HCT116 (cell line): ENCODE data around the gene BPIFB3. TPM values are rescaled to one million over a fixed set of nuclear protein-coding genes. Genes with fewer than 3 reads are reported as not detected.

Source experiments
- ATAC-seq: fragments of 200-7000 bp; cut with Tn5 transposase; 2 replicates; pipeline ENCODE4 v1.9.1; 2020; ENCODE audit warnings: mild to moderate bottlenecking, moderate library complexity
- BruUV-seq: library from RNA; stranded (reverse); fragments of 400-500 nt; replicated peaks from 2 replicates; lab custom pipeline; 2021; lab: Mats Ljungman, UMichigan
- CTCF ChIA-PET: fragments of 300-600 bp; sonication (Branson Sonifier 250); formaldehyde crosslinking; loops from one replicate; lab custom pipeline; 2021; ENCODE audit warnings: antibody characterized with exemption; lab: Charles Lee
- POLR2A ChIA-PET: fragments of 300-600, 350-600 bp; sonication (Branson Sonifier 250); formaldehyde crosslinking; loops from one replicate; lab custom pipeline; 2021; ENCODE audit warnings: antibody characterized with exemption; lab: Charles Lee
- RAD21 ChIA-PET, 2 experiments: fragments of 300-600 bp; sonication (Branson Sonifier 250); formaldehyde crosslinking; loops; one replicate each; lab custom pipeline; 2023; ENCODE audit warnings: low total read pairs in 2 of 2; ENCODE audit not compliant: uncharacterized antibody in 2 of 2, unreplicated experiment in 2 of 2, low non-redundant PET in 1 of 2; lab: Charles Lee
- DNase-seq: peaks from one replicate; pipeline ENCODE4 v3.0.0-alpha.2; 2010; ENCODE audit warnings: low read depth, low spot score
- H2AFZ ChIP-seq: fragments of 200-600 bp; shearing (Covaris generic), sonication (generic); 2 replicates; pipeline ENCODE4 v1.6.1; 2017; ENCODE audit warnings: low read depth, mixed run types, mixed read lengths, antibody characterized with exemption, low read length; ENCODE audit not compliant: poor library complexity, severe bottlenecking
- H3K27ac ChIP-seq: 2 replicates; pipeline ENCODE4 v1.5.1; 2012; ENCODE audit warnings: low read depth, low read length
- H3K27me3 ChIP-seq: fragments of 200-600 bp; sonication (generic); 2 replicates; pipeline ENCODE4 v1.6.1; 2016; ENCODE audit warnings: mixed run types, low read length, mixed read lengths; ENCODE audit not compliant: insufficient read depth
- H3K36me3 ChIP-seq, 2 experiments: fragments of 200-500 bp in 1 of 2; fragments of 200-600 bp in 1 of 2; sonication (Bioruptor generic) in 1 of 2; sonication (generic) in 1 of 2; 2 replicates each; pipeline versions ENCODE4 v1.5.1 to v1.6.1; 2014 to 2016; ENCODE audit warnings: low read length in 2 of 2, inconsistent platforms in 1 of 2, mixed read lengths in 1 of 2, mixed run types in 1 of 2; ENCODE audit not compliant: insufficient read depth in 2 of 2, control insufficient read depth in 1 of 2
- H3K4me1 ChIP-seq, 2 experiments: fragments of 200-600 bp in 1 of 2; sonication (generic) in 1 of 2; 2 replicates each; pipeline versions ENCODE4 v1.5.1 to v1.6.1; 2012 to 2017; ENCODE audit warnings: low read length in 2 of 2, inconsistent platforms in 1 of 2, mild to moderate bottlenecking in 1 of 2, mixed read lengths in 1 of 2, mixed run types in 1 of 2, moderate library complexity in 1 of 2; ENCODE audit not compliant: insufficient read depth in 2 of 2, control insufficient read depth in 1 of 2
- H3K4me2 ChIP-seq: fragments of 200-600 bp; sonication (generic); 2 replicates; pipeline ENCODE4 v1.6.1; 2017; ENCODE audit warnings: mixed run types, low read length, mixed read lengths
- H3K4me3 ChIP-seq, 2 experiments: fragments of 200-600 bp in 1 of 2; sonication (generic) in 1 of 2; replicated peaks in 1 of 2; 2 replicates each; pipeline ENCODE4 v1.5.1; 2011 to 2016; ENCODE audit warnings: low read length in 2 of 2, control low read depth in 1 of 2, low read depth in 1 of 2, mild to moderate bottlenecking in 1 of 2, mixed read lengths in 1 of 2, mixed run types in 1 of 2
- H3K79me2 ChIP-seq: fragments of 200-600 bp; sonication (generic); 2 replicates; pipeline ENCODE4 v1.6.1; 2017; ENCODE audit warnings: mild to moderate bottlenecking, mixed run types, low read length, moderate library complexity, mixed read lengths; ENCODE audit not compliant: insufficient read depth
- H3K9ac ChIP-seq: fragments of 200-600 bp; sonication (generic); 2 replicates; pipeline ENCODE4 v1.6.1; 2016; ENCODE audit warnings: low read length, mixed read lengths
- H3K9me2 ChIP-seq: fragments of 200-600 bp; sonication (generic), shearing (Covaris generic); 2 replicates; pipeline ENCODE4 v1.6.1; 2017; ENCODE audit warnings: mixed run types, mild to moderate bottlenecking, moderate library complexity; ENCODE audit not compliant: insufficient read depth
- H3K9me3 ChIP-seq, 2 experiments: fragments of 200-500 bp in 1 of 2; fragments of 200-600 bp in 1 of 2; sonication (Bioruptor generic) in 1 of 2; sonication (generic) in 1 of 2; 2 replicates each; pipeline ENCODE4 v1.6.1; 2014 to 2017; ENCODE audit warnings: low read length in 2 of 2, mixed read lengths in 2 of 2, inconsistent platforms in 1 of 2, low read depth in 1 of 2, mild to moderate bottlenecking in 1 of 2, mixed run types in 1 of 2, moderate library complexity in 1 of 2; ENCODE audit not compliant: control insufficient read depth in 1 of 2, insufficient read depth in 1 of 2
- H4K20me1 ChIP-seq: fragments of 200-600 bp; sonication (generic), shearing (Covaris generic); 2 replicates; pipeline ENCODE4 v1.6.1; 2017; ENCODE audit warnings: mixed run types, mild to moderate bottlenecking, moderate library complexity; ENCODE audit not compliant: insufficient read depth
- ELF1 ChIP-seq: IDR thresholded peaks from 2 replicates; pipeline ENCODE4 v1.6.1; 2012; ENCODE audit warnings: low read depth, borderline replicate concordance
- EZH2 ChIP-seq: fragments of 200-600 bp; sonication (generic); IDR thresholded peaks from 2 replicates; pipeline ENCODE4 v1.6.1; 2017; ENCODE audit warnings: antibody characterized with exemption, mixed run types
- POLR2AphosphoS5 ChIP-seq: IDR thresholded peaks from 2 replicates; pipeline ENCODE4 v1.6.1; 2011; ENCODE audit warnings: mild to moderate bottlenecking, low read depth, low read length, moderate library complexity
- SIN3A ChIP-seq: IDR thresholded peaks from 2 replicates; pipeline ENCODE4 v1.6.1; 2012; ENCODE audit warnings: low read depth
- SRF ChIP-seq: IDR thresholded peaks from 2 replicates; pipeline ENCODE4 v1.6.1; 2012; ENCODE audit warnings: low read depth
- TCF7L2 ChIP-seq: IDR thresholded peaks from 2 replicates; pipeline ENCODE4 v1.7.0; 2011; ENCODE audit warnings: borderline replicate concordance, inconsistent platforms; ENCODE audit not compliant: insufficient read depth, insufficient read length; ENCODE audit errors: extremely low read depth
- YY1 ChIP-seq: IDR thresholded peaks from 2 replicates; pipeline ENCODE4 v1.6.1; 2011; ENCODE audit warnings: low read length, low read depth, moderate library complexity, mild to moderate bottlenecking; ENCODE audit not compliant: insufficient replicate concordance; ENCODE audit errors: extremely low read depth
- intact Hi-C: fragments of 100-400 bp; cut with micrococcal nuclease; formaldehyde crosslinking; loops from 2 replicates; pipeline ENCODE4 v1.10.0; 2022
- total RNA-seq: library from RNA; stranded (reverse); gene quantifications from one replicate; pipeline ENCODE4 v1.2.1, GENCODE V29; 2021; ENCODE audit not compliant: unreplicated experiment

BPIFB3 gene
- total RNA-seq, 1 experiment from 2014 or later, result not detected

DNA sequence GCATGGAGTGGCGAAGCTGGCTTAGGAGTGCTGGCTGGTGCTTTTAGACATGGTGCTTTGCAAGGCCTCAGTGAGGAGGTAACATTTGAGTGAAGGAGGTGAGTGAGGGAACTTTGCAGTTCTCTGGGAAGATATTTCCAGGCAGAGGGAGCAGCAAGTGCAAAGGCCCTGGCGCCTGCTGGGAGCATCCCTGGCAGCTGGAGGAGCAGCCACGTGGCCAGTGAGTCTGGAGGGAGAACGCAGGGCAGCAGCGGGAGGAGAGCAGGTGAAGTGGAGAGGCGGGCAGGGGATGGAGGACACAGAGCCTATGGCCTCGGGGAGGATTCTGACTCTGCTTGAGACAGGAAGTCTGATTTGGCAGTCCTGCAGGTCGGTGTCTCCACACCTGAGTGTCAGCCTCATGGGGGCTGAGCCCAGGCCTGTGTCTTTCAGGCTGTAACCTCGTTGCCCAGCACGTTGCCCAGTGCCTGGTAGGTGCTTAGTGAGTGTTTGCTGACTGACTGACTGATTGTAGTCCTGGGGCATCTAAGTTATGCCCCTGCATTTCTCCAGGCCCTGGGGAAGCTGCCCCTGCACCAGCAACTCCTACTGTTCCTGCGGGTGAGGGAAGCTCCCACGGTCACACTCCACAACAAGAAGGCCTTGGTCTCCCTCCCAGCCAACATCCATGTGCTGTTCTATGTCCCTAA lies 14.7 kb downstream of the BPIFB3 start:
- Histone ChIP-seq H3K27ac (no peak overlapping the region), H3K36me3 (no peaks in the 10 kb centered on the region), H3K4me3 (no peak overlapping the region), H2AFZ (no peak overlapping the region), H3K79me2 (no peaks in the 10 kb centered on the region), H4K20me1 (no peaks in the 10 kb centered on the region), H3K9me3 (no peaks in the 10 kb centered on the region), H3K9me2 (no peaks in the 10 kb centered on the region), H3K4me1 (no peaks in the 10 kb centered on the region), H3K4me2 (no peak overlapping the region), H3K27me3 (no peaks in the 10 kb centered on the region), H3K9ac (no peak overlapping the region)
- POLR2A ChIA-PET, result no interaction called here
- CTCF ChIA-PET, result interaction anchor here (0.9 kb wide), 1 partner anchor 8 kb away, joined by 5 read pairs; no protein-coding TSS in a partner anchor
- intact Hi-C loops, result no loop called here
- no peak for DNase-seq
- RAD21 ChIA-PET, result no interaction called here
- no peak for ATAC-seq
- no peak for TF ChIP-seq SRF
- TF ChIP-seq TCF7L2, result no peak
- no peak for TF ChIP-seq SIN3A
- no TSS peak for BruUV-seq

DNA sequence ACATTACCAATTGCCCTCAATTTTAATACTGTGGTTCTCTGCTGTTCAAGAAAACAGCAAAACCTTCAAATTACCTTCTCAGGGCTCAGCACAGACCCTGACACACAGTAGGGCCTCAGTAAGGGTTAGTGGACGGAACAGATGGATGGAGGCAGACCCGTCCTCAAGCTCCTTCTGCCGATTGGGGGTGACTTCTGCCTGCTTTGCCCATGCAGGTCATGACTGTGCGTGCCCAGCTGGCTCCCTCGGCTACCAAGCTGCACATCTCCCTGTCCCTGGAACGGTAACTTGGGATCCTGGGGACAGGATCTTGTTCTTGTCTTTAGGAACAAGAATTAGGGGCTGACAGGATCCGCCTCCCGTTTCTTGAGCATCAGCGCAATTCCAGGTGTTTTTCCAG lies 16.0 kb downstream of the BPIFB3 start:
- POLR2A ChIA-PET, result no interaction called here
- Histone ChIP-seq H3K4me3 (no peak overlapping the region), H3K9me2 (no peaks in the 10 kb centered on the region), H3K9me3 (no peaks in the 10 kb centered on the region), H3K9ac (no peak overlapping the region), H3K4me2 (no peak overlapping the region), H3K79me2 (no peaks in the 10 kb centered on the region), H2AFZ (no peak overlapping the region), H3K27ac (no peak overlapping the region), H3K4me1 (no peaks in the 10 kb centered on the region), H3K27me3 (no peaks in the 10 kb centered on the region), H4K20me1 (no peaks in the 10 kb centered on the region), H3K36me3 (no peaks in the 10 kb centered on the region)
- CTCF ChIA-PET, result no interaction called here
- BruUV-seq, result no TSS peak
- RAD21 ChIA-PET, result no interaction called here
- no peak for ATAC-seq
- no peak for TF ChIP-seq ELF1
- TF ChIP-seq TCF7L2, result no peak
- TF ChIP-seq EZH2, result no peak
- TF ChIP-seq YY1, result no peak
- TF ChIP-seq POLR2AphosphoS5, result no peak
- no peak for DNase-seq
- intact Hi-C loops, result no loop called here
